CD4-positive, alpha-beta T cell treated with Interleukin-12 subunit alpha and Interleukin-12 subunit beta, for 1 hour (primary cell): ENCODE measurements around the gene GCK.

Experiments used
- DNase-seq: peaks from one replicate; pipeline ENCODE4 v3.0.0-alpha.2; 2020

GCK gene

DNA sequence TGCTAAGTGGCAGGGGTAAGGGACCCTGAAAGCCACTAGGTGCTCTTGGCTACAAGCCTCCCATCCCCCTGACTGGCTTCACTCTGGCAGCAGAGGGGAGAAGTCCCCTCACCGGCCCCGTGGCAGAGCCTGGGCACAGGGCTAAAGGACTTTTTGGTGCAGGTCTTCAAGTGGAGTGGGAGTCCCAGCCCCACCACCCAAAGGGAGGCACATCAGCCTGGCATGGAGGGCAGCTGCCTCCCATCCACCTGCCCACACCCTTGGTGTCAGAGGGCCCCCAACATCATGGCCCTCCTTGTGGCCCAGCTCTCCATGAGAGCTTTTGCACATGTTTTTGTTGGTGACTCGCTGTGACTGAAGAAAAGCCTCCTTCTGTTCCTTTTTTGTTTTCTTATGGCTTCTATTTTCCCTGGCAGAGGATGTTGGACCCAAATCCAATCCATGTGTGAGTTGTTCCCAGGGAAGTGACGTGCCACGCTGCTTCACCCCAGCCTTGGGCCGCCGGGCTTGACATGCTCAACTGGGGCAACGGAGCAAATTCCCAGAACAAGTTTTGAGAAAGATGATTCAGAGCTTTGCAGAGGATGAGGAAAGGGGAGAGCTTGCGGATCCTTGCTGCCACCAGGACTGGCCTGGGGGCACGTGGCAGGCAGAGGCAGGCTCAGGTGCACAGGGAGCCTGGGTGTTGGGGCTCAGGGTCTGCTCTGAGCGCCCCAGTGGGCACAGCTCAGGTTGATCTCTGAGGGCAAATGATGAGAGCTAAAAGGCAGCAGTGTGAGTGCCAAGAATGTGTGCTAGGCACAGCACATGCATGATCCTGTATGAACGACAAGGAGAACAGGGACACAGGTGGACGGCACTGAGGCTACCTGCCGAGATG is 87.0 kb downstream of the GCK start:
- no peak for DNase-seq

DNA sequence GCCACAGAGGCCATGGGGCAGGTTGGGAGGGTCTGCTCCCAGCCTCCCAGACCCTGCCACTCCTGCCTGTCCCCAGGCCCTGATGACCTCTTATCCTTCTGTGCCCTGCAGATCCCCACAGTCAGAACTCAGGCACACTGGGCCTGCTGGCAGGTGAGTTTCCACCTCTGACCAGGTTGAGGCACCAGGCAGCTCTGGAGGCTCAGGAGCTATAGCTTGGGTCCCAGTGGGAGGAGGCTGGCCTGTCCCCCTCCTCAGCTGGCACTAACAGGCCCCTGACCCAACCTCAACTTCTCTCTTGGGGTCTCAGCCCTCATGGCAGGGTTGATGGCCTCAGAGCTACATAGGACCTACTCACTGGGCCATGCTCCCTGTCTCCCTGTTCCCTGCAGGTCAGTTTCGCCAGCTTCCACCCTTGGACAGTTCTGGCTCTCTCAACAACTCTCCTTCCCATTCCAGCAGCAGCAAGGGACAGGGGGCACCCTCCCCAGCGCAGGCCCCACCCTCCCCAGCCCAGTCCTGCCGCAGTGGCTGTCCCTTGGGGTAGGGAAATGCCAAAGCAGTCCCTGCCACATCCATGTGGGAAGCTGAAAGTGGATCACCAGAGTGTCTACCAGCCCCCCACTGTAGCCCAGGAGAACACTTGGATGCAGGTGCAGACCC is 87.8 kb downstream of the GCK start:
- no peak for DNase-seq

DNA sequence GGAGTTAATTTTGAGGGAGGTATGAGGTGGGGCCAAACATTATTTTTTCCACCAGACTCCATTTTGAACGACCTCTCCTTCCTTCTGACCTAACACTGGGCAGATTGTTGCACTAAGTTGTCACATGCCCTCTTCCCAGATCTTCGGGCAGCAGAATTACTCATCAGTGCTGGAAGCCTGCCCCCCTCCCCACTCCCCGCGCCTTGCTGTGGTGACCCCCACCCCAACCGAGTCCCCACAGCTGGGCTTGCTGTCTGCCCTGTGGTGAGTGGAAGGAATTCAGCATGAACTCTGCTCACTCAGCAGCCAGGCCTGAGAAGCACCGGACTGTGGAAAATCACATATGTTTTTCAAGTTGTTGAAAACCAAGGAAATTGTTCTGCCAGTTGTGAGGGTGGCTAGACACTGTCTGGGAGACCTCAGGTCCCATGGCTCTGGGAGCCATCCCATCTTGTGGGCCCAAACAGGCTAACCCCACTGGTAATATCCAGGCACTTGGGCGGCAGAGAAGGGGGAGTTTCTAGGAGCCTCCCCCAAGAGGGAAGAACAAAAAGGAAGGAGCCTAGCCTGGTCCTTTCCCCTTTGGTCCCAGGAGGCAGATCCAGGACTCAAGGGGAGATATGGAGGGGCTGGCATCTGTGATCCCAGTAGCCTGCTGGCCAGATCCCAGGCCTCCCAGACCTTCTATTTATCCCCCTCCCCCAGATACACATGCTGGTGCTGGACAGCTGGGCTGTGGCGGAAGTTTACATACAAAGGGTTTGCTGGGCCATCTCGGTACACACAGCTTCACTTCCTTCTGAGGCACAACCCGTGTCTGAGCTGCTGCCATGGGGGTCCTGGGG is 88.6 kb downstream of the GCK start:
- DNase-seq: no peak

DNA sequence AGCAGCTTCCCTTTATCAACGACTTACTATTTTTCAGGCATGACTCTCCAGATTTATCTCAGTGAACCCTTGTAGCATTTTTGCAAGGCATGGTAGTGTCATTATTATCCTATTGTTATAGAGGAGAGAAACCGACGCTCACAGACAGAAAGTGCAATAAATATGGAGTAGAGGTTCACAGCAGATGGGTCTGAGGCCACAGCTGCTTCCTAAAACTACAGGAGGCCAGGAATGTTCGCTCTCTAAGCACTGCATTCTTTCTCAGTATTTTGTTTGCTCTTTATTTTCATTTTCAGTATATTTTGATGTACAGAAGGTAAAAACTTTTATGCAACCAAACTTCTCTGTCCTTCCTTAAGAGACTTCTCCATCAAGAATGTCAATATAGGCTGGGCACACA is 89.6 kb downstream of the GCK start:
- no peak for DNase-seq

DNA sequence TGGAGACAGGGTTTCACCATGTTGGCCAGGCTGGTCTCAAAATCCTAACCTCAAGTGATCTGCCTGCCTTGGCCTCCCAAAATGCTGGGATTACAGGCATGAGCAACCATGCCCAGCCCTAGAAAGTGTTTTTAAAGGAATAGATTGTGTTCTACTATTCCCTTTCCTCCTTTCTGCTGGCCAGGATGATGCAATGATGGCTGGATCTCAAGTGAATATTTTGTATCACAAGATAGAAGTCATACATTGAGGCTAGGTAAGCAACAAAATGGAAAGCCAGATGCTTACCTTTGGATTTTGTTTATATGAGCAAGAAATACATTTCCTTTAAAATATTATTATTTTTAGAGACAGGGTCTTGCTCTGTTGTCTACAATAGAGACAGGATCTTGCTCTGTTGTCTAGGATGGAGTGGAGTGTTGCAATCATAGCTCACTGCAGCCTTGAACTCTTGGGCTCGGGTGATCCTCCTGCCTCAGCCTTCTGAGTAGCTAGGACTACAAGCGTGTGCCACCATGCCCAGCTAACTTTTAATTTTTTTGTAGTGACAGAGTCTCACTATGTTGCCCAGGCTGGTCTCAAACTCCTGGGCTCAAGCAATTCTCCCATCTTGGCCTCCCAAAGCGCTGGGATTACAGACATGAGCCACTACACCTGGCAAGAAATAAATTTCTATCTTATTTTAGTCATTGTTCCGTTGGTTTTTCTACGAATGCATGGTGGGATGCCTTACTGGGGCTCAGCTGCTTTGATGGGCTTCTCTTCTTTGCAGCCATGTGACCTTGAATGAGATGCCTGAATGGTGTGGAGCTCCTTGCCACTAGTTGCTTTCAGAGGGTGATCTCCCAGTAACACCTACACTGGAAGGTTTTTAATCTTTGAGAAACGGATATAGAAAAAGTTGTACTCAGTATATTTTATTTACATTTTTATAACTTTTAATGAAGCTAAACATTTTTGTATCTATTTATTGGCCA is 90.9 kb downstream of the GCK start:
- no peak for DNase-seq

DNA sequence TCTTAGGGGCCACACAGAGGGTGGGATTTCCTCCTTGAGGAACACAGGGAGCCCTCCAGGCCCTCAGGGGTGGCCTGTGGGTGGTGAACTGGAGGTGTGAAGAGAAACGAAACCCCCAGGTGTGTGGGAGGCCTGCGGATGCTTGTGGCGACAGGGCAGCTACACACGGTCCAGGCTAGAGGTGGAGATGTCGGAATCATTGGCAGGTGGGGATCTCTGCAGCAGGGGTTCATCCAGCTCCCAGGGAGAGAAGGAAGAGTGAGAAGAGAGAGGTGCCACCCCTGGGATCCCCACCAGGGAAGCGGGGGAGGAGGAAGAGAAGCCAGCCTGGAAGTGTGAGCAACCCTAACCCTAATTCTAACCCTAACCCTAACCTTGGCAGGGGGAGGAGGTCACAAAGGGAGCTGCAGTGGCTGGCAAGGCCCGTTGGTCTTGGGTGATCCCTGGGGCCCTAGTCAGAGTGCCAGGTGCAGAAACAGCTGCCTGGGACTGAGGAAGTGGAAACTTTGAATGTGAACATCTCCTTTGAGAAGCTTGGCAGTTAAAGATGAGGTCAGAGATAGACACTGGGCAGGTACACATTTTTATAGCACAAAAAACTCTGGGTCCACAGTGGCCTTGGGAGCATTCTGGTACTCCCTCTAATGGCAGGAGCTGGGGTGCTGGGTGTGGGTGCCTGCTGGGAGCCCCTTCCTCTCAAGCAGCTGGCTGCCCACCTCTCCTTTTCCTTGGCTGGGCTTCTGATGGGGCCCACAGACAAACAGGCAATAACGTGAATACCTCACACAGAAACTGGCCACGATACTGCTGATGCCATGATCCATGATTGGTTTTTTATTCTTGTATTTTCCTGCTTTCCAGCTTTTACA is 91.9 kb downstream of the GCK start:
- no peak for DNase-seq

DNA sequence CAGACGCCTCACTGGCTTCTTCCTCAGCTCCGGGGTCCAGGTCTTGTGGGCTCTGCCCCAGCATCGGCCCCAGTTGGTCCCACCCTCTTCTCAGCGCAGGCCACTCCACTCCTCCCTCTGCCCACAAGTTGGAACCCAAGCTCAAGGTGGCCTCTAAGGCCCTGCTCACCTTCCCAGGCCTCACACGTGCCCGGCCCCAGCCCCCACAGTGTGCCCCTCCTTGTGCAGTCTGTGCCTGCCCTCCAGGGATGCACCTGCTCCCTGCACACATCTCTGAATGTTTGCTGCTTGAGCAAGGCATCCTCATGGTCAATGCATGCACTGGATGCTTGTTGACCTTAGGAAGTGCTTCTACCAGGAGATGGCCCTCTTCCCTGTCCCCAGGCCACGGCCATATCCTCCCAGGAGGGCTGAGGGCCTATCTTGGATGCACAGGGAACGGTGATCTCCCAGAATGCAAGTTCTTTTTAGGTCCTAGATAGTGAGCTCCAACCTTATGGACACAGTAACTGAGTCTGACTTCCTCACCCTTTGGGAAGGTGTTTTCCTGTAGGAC is 92.8 kb downstream of the GCK start:
- no peak for DNase-seq

DNA sequence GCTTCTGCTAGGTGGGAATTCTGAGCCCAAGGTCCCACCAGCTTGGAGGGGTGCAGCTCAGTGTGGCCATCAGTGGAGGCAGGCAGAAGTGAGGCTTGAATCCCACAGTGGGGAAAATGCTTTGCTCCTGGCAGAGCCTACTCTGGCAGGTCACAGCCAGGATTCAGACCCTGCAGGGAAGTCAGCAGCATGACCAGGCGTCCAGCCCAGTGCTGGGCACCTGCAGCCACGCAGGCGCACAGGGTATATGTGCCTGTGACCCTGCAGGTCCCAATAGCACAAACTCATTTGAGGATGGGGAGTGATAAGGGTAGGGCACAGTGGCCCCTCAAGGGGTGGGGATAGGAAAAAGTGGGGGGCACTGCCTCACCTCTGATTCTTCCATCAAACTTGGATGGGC is 93.5 kb downstream of the GCK start:
- DNase-seq: no peak

DNA sequence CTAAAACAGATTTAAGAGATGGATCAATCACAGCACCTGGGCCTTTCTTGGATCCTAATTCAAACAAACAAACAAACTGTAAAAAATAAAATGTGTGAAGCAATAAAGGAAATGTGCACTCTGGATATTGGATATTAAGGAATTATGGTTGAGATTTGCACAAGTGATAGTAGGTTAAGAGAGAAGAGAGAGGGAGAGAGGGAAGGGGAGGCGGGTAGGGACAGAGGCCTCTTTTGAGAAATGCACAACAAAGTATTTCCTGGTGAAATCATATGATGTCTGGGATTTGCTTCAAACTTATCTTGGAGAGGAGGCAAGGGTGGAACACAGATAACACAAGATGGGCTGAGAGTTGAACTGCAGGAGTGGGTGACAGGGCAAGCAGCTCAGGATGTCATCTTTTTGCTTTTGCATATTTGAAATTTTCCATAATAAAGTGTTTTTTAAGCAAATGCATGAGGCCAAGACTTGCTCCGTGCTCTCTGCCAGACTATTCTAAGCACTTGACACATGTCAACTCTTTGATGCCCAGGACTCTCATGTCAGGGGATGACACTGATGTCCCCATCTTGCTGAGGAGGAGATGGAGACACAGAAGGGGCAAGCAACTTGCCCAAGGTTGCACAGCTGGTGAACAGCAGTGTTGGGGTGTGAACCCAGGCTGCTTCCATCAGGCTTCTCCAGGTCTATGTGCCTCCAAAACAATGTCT is 94.2 kb downstream of the GCK start:
- no peak for DNase-seq

DNA sequence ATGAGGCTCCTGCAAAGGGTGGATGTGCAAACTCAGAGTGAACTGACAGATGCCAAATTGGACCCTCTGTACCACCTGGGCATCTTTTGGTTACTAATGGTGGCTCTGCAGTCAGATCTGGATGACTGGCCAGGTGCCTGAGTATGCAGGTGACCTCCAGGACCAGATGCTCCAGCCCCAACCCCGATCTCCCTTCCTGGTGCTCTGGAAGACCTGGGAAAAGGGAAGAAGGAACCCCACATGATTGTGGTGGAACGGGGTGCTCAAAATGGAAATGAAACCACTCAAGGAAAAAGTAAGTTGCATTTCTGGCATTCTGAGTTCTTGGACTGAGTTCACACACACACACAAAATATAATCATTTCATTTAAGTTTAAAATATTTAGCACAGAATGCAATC is 94.9 kb downstream of the GCK start:
- no peak for DNase-seq
